8988T (cell line): ENCODE results near the gene CEND1.

ENCODE experiments used
- DNase-seq: peaks from one replicate; pipeline ENCODE4 v3.0.0; 2011

The CEND1 gene

DNA sequence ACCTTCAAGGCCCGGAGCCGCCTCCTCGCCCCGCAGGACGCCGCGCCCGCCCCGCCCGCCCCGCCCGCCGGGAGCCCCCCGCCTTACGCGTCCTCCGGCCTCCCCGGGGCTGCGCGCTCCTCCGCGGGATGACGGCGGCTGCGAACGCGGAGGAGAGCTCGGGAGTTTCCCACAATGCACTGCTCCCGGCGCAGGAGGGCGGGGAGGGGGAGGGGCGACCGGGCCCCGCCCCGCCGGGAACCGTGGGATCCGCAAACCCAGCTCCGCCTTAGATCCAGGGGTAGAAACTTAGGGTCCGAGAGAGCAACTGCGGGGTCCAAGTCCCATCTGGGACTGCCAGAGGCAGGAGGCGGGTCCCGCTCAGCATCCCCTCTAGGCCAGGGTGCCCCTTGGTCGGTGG lies at the start of gene CEND1:
CEND1 (minus strand) TSS at position 148 of the 400 bp plus-strand sequence. CDS start 1,514 bp downstream, outside the sequence.
- no peak for DNase-seq

DNA sequence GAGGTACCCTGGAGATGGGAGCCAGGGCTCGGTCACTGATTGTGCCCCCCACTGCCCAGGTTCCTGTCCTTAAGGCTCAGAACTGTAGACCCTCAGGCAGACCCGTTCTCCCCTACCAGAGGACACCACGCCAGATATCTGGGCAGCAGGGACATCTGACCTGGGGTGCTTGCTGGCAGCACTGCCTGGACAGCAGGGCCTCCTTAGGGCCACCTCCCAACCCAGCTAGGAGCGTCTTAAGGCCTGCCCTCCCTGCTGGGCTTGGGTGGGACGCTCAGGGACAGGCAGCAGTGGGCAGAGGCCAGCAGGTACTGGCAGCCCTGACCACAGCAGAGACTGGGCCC lies 49.4 kb upstream of the CEND1 start:
- DNase-seq, result no peak

DNA sequence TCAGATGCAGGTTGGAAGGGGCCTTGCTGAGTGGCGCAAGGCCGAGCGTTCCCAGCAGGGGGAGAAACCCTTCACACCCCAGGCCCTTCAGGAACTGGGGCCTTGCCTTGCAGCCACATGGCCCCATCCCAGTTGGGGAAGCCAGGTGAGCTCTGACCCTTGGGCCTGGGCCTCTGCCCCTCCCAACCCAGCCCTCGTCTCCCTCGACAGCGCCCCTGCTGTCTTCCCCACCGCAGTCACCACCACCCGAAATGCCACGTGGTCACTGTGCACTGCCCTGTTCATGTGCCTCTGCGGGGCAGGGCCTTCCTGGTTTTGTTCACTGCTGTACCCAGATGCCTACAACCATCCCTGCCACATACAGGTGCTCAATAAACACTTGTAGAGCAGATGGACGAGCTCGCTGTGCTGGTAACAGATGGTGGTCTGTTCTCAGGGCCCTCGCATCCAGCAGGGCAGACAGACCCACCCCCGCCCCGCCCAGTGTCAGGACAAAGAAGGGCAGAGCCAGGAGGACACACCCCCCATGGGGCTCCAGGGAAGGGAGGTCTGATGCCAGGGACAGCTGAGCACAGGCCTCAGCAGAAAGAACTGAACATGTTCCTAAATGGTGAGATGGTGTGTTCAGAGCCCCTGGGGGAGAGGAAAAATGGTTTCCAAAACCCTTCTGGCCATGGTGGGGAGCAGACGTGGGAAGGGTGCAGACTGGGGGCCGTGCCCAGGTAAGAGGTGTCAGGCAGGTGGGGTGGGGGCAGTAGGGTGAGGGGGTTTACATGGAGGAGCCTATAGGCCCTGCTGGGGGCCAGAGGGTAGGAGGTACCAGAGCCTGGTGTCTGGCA lies 48.8 kb upstream of the CEND1 start:
- DNase-seq, result peak; percentile 96

DNA sequence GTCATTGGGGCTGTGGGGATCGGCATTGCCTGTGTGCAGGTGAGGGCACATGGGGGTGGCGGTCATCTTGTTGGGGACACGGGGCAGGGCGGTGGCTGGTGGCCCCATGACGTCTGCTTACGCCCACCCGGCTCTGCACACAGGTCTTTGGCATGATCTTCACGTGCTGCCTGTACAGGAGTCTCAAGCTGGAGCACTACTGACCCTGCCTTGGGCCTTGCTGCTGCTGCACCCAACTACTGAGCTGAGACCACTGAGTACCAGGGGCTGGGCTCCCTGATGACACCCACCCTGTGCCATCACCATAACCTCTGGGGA lies 48.1 kb upstream of the CEND1 start:
- DNase-seq, result no peak

DNA sequence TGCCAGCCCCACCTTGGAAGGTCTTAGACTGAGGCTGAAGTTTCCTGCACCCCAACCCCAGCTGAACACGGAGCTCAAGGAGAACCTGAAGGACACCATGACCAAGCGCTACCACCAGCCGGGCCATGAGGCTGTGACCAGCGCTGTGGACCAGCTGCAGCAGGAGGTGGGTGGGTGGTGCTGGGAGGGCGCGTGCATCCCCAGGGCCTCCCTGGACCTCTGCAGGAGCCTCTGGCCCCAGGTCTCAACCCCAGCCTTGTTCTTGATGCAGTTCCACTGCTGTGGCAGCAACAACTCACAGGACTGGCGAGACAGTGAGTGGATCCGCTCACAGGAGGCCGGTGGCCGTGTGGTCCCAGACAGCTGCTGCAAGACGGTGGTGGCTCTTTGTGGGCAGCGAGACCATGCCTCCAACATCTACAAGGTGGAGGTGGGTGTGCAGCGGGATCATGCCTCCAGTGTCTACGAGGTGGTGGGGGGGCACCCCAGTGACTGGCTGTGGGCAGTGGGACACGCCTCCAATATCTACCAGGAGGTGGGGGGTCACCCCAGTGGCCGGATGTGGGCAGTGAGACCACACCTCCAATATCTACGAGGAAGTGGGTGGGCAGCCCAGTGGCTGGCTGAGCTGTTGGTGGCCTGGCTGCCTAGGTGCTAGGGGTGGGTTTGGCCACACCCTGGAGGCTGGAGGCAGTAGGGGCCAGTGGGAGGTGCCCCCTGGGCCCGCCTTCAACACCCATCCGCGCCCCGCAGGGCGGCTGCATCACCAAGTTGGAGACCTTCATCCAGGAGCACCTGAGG lies 47.5 kb upstream of the CEND1 start:
- DNase-seq, result no peak

DNA sequence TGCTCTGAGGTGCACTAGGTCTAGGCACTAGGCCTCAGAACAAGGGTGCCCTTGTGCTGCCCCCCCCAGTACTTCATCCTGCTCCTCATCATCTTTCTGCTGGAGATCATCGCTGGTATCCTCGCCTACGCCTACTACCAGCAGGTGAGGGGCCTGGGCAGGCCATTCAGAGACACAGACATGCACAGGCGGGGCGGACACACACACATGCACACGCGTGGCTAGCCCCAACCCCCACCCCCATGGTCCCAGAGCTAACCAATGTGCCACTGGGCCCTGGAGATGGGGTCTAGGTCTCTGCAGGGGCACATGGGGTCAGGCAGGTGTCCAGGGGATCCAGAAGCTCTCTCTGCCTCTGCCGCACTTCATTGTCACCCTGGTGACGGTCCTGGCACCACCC lies 46.8 kb upstream of the CEND1 start:
- no peak for DNase-seq

DNA sequence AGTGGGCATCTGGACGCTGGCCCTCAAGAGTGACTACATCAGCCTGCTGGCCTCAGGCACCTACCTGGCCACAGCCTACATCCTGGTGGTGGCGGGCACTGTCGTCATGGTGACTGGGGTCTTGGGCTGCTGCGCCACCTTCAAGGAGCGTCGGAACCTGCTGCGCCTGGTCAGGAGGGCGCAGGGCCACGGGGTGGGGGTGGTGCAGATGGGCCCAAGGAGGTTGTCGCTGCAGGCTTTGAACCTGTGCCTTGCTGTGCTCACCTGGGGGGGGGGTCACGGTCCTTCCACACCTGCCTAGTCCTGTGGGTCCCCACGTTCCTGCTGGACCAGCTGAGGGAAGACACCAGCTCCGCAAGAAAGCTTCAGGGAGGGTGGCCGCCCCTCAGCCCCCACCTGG lies 46.4 kb upstream of the CEND1 start:
- no peak for DNase-seq

DNA sequence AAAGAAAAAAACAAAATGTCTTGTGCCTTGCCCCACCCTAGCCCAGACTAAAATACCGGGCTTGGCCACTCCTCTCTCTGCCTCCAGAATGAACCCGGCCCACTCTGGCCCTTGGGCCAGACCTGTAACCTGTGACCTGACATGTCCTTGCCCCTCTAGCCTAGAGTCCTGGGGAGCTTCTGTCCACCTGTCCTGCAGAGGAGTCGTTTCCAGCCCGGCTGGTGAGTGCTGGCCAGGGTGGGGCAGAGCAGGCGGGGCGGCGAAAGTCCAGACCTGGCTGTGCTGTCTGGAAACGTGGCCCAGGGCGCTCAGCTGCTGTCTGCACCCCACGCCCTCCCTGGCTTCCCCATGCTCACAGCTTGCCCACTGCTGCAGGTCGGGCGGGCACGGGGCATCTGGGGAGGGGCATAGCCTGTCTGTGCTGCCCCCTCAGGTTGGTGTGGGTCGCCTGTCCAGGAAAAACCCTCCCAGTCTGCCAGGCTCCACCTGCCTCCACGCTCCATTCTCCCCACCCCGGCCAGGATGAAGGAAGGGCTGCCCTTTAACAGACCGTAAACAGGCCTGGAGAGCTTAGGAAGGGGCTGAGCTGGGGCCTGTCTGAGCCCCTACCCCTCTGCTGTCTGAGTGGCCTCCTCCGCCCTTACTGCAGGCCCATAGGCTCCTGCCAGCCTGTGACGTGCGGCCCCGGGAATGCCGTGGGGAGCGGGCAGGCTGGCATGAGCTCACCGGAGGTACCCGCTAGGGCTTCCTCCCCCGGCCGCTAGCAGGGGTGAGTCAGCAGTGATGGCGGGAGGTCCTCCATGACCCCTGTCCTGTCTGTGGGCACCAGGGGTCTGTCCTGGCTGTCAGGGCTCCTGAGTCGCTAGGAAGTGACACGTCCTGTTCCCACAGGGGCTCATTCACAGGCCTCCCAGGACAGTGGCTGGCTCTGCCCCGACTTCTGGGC lies 44.8 kb upstream of the CEND1 start:
- peak; percentile 97 for DNase-seq

DNA sequence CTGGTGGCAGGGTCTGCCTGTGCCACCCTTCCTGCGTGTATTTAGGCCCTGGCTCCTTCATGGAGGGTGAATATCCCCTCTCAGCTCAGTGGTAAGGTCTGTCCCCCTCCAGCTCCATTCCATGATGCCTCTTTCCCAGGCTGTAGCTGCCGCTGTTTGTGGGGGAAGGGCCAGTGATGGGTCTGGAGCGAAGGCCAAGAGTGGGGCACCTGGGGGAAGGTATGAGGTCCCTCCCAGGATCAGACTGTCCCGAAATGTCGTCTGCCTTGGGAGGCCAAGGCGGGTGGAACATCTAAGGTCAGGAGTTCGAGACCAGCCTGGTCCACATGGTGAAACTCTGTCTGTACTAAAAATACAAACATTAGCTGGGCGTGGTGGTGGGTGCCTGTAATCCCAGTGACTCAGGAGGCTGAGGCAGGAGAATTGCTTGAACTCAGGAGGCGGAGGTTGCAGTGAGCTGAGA lies 44.0 kb upstream of the CEND1 start:
- no peak for DNase-seq

DNA sequence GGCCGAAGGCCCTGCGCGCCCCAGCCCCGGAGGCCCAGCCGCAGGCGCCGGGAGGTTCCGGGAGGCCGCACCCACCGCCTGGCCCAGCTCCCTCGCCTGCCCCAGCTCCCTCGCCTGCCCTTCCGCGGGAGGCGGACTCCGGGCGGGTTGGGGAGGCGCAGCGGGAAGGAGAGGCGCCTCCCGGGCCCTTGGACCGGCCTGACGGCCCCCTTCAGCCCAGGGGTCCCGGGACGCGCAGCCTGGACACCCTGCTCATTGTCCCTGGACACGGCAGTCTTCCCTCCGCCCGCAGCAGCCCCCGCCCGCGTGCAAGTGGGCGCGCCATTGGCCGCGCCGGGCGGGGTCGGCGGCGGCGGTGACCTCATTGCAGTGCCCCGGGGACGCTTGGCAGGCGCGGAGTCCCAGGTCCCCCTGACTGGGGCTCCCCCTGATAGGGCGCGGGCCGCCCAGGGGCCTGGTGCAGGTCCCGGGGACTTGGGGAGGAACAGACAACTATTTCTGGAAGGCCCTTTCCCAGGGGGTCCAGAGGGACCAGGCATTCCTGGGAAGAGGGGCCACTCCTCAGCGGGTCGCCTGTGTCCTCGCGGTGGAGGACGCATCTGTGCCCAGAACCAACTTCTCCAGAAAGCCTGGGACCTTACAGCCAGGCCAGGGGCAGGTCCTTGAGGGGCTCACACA lies 43.4 kb upstream of the CEND1 start:
- no peak for DNase-seq

DNA sequence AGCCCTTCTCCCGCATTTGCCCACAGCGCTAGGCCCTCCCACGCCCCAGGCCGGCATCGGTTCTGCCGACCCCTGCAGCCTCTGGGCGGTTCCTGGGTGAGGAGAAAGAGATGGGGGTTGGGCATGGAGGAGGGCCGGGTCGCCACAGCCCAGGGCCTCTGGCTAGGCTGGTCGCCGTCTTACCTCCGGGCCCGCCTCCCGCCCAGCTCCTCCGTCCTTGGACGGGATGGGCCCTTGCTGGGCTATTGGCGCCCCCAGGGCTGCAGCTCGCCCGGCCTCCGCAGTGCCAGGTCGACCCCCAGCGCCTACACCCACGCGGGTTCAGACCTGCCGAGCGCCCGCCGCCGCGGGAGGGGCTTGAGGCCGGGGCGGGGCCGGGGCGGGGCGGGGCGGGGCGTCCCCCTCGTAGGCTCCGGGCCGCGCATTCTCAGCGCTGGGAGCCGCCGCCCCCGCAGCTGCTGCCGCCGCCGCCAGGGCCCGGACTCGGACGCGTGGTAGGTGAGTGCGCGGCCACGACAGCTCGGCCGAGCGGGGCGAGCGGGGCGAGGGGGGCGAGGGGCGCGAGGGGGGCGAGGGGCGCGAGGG lies 42.7 kb upstream of the CEND1 start, which contains the start of gene CD151:
CD151 (plus strand) TSS at position 424 of the 585 bp plus-strand sequence. CDS start 3,118 bp downstream, outside the sequence.
- no peak for DNase-seq

DNA sequence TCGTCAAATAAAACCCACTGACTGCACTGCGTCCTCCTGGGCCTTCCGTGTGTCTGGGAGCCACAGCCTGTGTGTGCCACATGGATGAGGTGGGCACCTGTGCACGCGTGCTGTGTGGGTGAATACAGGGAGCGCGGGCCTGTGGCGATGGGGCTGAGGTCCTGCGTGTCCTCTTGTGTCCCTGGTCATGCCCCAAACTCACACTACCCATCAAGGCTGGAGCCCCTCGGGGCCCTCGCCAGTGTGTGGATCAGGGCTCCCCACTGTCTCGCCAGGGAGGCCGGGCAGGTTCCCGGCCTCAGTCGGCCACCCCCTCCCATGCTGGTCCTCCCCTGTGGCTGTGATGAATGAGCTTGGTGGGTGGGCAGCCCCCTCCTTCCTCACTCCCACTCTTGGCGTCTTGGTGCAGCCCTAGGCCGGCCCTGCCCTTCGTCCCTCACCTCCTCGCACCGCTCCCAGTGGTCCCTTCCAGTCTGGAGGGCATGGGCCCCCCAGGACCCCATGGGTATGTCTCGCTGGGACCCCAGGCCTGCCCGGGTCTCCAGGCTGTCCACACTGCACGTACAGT lies 42.2 kb upstream of the CEND1 start:
- no peak for DNase-seq

DNA sequence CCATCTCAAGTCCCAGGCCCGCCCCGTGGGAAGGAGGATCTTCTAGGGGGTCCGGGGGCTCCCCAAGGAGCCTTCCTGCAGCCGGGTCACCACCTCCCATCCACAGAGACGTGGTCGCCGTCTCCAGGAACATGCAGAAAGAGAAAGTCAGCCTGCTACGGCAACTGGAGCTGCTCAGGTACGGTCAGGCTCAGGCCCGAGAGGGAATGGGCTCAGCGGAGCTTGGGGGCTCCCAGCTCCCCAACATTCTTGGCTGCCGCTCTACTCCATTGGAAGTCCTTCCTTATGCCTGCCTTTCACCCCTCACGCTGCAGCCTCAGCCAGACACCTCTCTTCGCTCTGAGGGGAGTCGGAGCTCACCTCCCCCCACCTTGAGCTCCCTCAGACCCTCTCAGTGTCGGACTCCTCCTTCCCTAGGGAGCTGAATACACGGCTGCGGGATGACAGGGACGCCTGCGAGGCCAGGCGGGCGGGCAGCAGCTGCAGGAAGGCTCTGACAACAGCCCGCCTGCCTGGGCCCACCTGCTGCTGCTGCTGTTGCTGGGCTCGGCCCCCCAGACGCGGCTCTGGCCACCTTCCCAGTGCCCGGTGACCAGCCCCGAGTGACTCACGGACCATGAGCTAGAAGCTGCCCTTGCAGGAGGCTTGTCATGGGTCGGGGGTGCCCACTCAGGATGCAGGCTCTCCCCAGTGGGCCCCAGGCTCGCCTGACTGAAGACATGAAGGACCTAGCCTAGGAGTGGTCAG lies 41.4 kb upstream of the CEND1 start:
- no peak for DNase-seq

DNA sequence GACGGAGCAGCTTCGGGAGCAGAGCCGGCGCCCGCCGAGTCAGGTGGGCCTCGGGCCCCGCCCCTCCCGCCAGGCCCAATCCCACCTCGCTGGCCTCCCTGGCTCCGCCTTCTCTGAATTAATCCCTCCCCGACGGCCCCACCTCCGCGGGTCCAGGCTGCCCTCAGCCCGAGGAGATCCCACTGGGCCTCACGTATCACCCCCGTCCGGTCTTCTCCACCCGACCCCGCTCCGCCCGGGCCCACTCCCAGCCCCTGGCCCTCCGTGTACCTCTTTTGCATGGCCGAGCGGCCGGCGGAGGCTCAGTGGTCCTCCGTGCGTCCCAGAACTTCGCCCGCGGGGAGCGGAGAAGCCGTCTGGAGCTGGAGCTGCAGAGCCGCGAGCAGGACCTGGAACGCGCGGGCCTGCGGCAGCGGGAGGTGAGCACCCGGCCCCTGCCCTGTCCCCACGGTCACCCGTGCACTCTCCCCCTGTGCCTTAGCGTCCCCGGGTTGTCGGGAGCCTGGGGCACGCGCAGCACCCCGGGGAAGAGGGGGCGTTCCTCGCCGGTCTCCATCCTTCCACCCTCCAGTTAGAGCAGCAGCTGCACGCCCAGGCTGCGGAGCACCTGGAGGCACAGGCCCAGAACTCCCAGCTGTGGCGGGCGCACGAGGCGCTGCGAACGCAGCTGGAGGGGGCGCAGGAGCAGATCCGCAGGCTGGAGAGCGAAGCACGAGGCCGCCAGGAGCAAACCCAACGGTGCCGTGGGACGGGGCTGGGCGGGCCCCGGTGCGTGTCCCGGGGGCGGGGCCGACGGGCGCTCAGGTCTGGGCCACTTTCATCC lies 40.6 kb upstream of the CEND1 start:
- no peak for DNase-seq

DNA sequence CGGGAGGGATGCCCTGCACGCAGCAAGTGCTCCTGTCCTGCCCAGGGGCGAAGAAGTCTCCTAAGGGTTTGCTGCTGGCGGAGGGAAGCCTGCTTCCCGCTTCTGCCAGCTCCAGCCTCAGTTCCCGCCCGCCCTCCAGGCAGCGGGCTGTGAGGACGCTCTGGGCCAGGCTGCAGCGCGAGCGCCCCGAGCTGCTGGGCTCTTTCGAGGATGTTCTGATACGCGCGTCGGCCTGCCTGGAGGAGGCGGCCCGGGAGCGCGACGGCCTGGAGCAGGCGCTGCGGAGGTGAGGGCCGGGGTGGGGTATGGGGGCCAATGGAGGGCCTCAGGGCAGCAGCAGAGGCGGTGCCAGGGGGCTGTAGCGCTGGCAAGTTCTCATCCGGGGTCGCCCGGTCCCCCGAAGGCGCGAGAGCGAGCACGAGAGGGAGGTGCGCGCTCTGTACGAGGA lies 40.0 kb upstream of the CEND1 start:
- DNase-seq, result no peak

DNA sequence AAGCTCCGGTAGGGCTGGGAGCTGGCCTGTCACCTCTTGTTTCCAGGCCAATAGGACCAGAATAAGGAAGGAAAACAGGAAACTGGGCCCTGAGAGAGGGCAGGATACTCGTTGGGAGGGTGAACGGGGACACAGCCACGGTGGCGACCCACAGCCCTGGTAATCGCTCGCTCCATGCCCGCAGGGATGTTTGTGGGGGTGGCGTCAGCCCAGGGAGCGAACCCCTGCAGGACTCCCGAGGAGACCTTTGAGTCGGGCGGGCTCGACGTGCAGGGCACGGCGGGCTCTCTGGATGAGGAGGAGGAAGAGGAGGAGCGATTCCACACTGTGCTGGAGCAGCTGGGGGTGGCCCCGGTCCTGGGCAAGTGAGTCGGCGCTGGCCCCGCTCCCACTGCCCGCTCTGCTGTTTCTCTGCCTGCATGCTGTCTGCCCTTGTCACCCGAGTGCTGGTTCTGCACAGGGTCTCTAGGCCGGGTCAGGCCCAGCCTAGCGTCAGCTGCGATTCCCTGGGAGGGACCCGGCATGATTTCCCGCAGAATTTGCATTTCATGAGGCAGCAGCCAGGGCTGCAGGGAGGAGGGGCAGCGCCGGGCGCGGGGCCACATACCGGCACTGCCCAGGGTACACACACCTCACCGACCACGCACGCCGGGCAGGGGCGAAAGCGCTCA lies 39.4 kb upstream of the CEND1 start:
- DNase-seq, result no peak

DNA sequence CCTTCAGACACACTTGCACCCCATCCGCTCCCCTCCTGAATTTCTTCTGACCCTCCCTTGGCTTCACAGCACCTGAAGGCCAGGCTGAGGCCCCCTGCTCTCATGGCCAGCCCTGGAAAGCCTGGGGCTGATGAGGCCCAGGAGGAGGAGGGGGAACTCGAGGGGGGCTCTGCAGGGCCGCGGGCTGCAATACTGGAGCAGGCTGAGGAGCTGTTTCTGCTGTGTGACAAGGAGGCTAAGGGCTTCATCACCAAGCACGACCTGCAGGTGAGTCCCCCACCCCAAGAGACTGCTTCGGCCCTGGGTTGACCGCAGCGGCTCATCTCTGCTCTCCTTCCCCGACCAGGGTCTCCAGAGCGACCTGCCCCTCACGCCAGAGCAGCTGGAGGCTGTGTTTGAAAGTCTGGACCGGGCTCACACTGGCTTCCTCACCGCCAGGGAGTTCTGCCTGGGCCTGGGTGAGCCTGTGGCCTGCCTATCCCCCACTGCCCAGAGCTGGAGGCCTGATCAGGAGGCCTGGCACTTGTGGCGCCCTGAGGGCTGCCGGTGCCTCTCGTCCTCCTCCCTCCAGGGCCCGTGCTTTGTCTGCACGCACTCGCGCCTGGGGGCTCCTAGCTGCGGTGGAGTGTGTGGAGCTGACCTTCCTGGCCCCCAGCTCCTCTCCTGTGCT lies 38.8 kb upstream of the CEND1 start:
- DNase-seq, result no peak

DNA sequence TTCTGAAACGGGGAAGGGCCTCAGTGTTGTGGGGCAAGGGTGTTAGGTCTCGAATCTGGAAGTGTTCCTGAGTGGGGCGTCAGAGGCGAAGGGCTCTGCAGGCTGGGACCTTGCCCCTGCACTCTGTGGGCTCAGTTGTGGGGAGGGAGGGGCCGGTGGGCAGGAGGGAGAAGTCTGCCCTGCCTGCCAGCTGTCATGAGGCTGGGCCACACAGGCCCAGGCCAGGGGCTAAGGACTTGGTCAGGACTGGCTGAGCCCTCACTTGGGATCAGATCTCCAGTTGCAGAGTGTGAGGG lies 38.0 kb upstream of the CEND1 start, which contains the start of gene CRACR2B:
CRACR2B (plus strand) TSS at position 23 of the 296 bp plus-strand sequence. CDS start 689 bp downstream, outside the sequence.
- DNase-seq, result no peak
